H9 (cell line): ENCODE results near the gene SLPI. TPM values are rescaled to one million over a fixed set of nuclear protein-coding genes. Genes with fewer than 3 reads are reported as not detected.

ENCODE experiments used
- DNase-seq: peaks from one replicate; pipeline ENCODE4 v3.0.0-alpha.2; 2017
- H2AFZ ChIP-seq: one replicate; pipeline ENCODE4 v1.6.1; 2013; ENCODE audit warnings: mild to moderate bottlenecking, low read length, control low read depth, moderate library complexity
- H2AK5ac ChIP-seq: 2 replicates; pipeline ENCODE4 v1.6.1; 2013; ENCODE audit warnings: low read length, control low read depth, mixed read lengths; ENCODE audit not compliant: insufficient read length
- H2BK120ac ChIP-seq: one replicate; pipeline ENCODE4 v1.6.1; 2013; ENCODE audit warnings: low read depth, mild to moderate bottlenecking, low read length, control low read depth, inconsistent platforms; ENCODE audit not compliant: poor library complexity, severe bottlenecking
- H2BK12ac ChIP-seq: 2 replicates; pipeline ENCODE4 v1.6.1; 2013; ENCODE audit warnings: low read length, control low read depth, mixed read lengths, low read depth; ENCODE audit not compliant: insufficient read length
- H2BK15ac ChIP-seq: 2 replicates; pipeline ENCODE4 v1.6.1; 2013; ENCODE audit warnings: low read depth, low read length, control low read depth
- H2BK20ac ChIP-seq: one replicate; pipeline ENCODE4 v1.6.1; 2013; ENCODE audit warnings: low read depth, mild to moderate bottlenecking, low read length, control low read depth, inconsistent platforms; ENCODE audit not compliant: poor library complexity, severe bottlenecking
- H2BK5ac ChIP-seq: 2 replicates; pipeline ENCODE4 v1.6.1; 2013; ENCODE audit warnings: low read length, control low read depth, mixed read lengths; ENCODE audit not compliant: insufficient read length
- H3K14ac ChIP-seq: 2 replicates; pipeline ENCODE4 v1.6.1; 2013; ENCODE audit warnings: low read length, control low read depth; ENCODE audit not compliant: insufficient read depth
- H3K18ac ChIP-seq: 2 replicates; pipeline ENCODE4 v1.6.1; 2013; ENCODE audit warnings: low read depth, mild to moderate bottlenecking, mixed read lengths, low read length, control low read depth; ENCODE audit not compliant: insufficient read length
- H3K23ac ChIP-seq: 2 replicates; pipeline ENCODE4 v1.6.1; 2013; ENCODE audit warnings: low read length, control low read depth, mixed read lengths, low read depth; ENCODE audit not compliant: insufficient read length
- H3K23me2 ChIP-seq: 2 replicates; pipeline ENCODE4 v1.6.1; 2013; ENCODE audit warnings: low read depth, mild to moderate bottlenecking, mixed read lengths, low read length, control low read depth; ENCODE audit not compliant: insufficient read length, poor library complexity, severe bottlenecking
- H3K27ac ChIP-seq: 2 replicates; pipeline ENCODE4 v1.5.1; 2013; ENCODE audit warnings: low read length, control low read depth, mixed read lengths, low read depth; ENCODE audit not compliant: insufficient read length
- H3K27me3 ChIP-seq: 2 replicates; pipeline ENCODE4 v1.6.1; 2013; ENCODE audit warnings: low read length, control low read depth, inconsistent platforms; ENCODE audit not compliant: insufficient read depth
- H3K4ac ChIP-seq: 2 replicates; pipeline ENCODE4 v1.6.1; 2013; ENCODE audit warnings: low read depth, mild to moderate bottlenecking, control low read depth, inconsistent platforms, low read length, moderate library complexity
- H3K4me1 ChIP-seq: 2 replicates; pipeline ENCODE4 v1.6.1; 2013; ENCODE audit warnings: low read length, control low read depth, inconsistent platforms; ENCODE audit not compliant: insufficient read depth
- H3K4me2 ChIP-seq: 2 replicates; pipeline ENCODE4 v1.6.1; 2013; ENCODE audit warnings: low read length, control low read depth, mixed read lengths; ENCODE audit not compliant: insufficient read length, insufficient read depth
- H3K56ac ChIP-seq: 2 replicates; pipeline ENCODE4 v1.6.1; 2013; ENCODE audit warnings: low read depth, mild to moderate bottlenecking, mixed read lengths, low read length, control low read depth; ENCODE audit not compliant: insufficient read length
- H3K79me1 ChIP-seq: 2 replicates; pipeline ENCODE4 v1.6.1; 2013; ENCODE audit warnings: low read depth, mild to moderate bottlenecking, moderate library complexity, low read length, control low read depth, inconsistent platforms; ENCODE audit not compliant: insufficient read depth, poor library complexity, severe bottlenecking
- H3K79me2 ChIP-seq: 2 replicates; pipeline ENCODE4 v1.6.1; 2013; ENCODE audit warnings: low read length, control low read depth, inconsistent platforms; ENCODE audit not compliant: insufficient read depth
- H3K9ac ChIP-seq: 2 replicates; pipeline ENCODE4 v1.6.1; 2013; ENCODE audit warnings: low read length, control low read depth, mixed read lengths; ENCODE audit not compliant: insufficient read length; ENCODE audit errors: extremely low read depth
- H3K9me3 ChIP-seq: one replicate; pipeline ENCODE4 v1.6.1; 2013; ENCODE audit warnings: low read depth, low read length, inconsistent platforms; ENCODE audit not compliant: control insufficient read depth
- H3T11ph ChIP-seq: one replicate; pipeline ENCODE4 v1.6.1; 2013; ENCODE audit warnings: mild to moderate bottlenecking, low read length, control low read depth, inconsistent platforms
- H4K20me1 ChIP-seq: one replicate; pipeline ENCODE4 v1.6.1; 2013; ENCODE audit not compliant: control insufficient read depth, insufficient read length, insufficient read depth
- H4K5ac ChIP-seq: 2 replicates; pipeline ENCODE4 v1.6.1; 2013; ENCODE audit warnings: low read depth, mild to moderate bottlenecking, mixed read lengths, low read length, control low read depth; ENCODE audit not compliant: insufficient read length
- H4K8ac ChIP-seq: replicated peaks from 2 replicates; pipeline ENCODE4 v1.6.1; 2013; ENCODE audit warnings: low read length, control low read depth, mixed read lengths, low read depth; ENCODE audit not compliant: insufficient read length
- H4K91ac ChIP-seq: 2 replicates; pipeline ENCODE4 v1.6.1; 2013; ENCODE audit warnings: low read depth, mild to moderate bottlenecking, moderate library complexity, mixed read lengths, low read length, control low read depth; ENCODE audit not compliant: insufficient read length
- H3K27ac Mint-ChIP-seq, 3 experiments: 2 replicates in 2 of 3; 3 replicates in 1 of 3; pipeline ENCODE4 v1.8.0; 2020 to 2021; ENCODE audit warnings: mixed read lengths in 3 of 3, mild to moderate bottlenecking in 1 of 3, moderate library complexity in 1 of 3
- H3K27me3 Mint-ChIP-seq: 2 replicates; pipeline ENCODE4 v1.8.0; 2021; ENCODE audit warnings: low read depth, mild to moderate bottlenecking, moderate library complexity, mixed read lengths
- H3K36me3 Mint-ChIP-seq, 3 experiments: 2 replicates in 2 of 3; 3 replicates in 1 of 3; pipeline ENCODE4 v1.8.0; 2020 to 2021; ENCODE audit warnings: low read depth in 3 of 3, mixed read lengths in 3 of 3; ENCODE audit not compliant: insufficient read depth in 1 of 3
- H3K4me1 Mint-ChIP-seq, 2 experiments: 2 replicates each; pipeline ENCODE4 v1.8.0; 2020; ENCODE audit warnings: mixed read lengths in 2 of 2
- H3K4me3 Mint-ChIP-seq, 2 experiments: 2 replicates in 1 of 2; 3 replicates in 1 of 2; pipeline ENCODE4 v1.8.0; 2020 to 2021; ENCODE audit warnings: mild to moderate bottlenecking in 2 of 2, mixed read lengths in 2 of 2, moderate library complexity in 1 of 2
- H3K9me3 Mint-ChIP-seq, 2 experiments: 2 replicates in 1 of 2; 3 replicates in 1 of 2; pipeline ENCODE4 v1.8.0; 2020; ENCODE audit warnings: mild to moderate bottlenecking in 2 of 2, mixed read lengths in 2 of 2, moderate library complexity in 1 of 2
- CTCF ChIP-seq: fragments of 200-600 bp; sonication (generic); conservative IDR thresholded peaks from 3 replicates; pipeline ENCODE4 v1.8.0; 2021; ENCODE audit warnings: antibody characterized with exemption, mild to moderate bottlenecking
- WGBS: extraction: QIAGEN DNeasy Blood & Tissue Kit; methylation state at CpG from one replicate; pipeline ENCODE4 v1.1.7; 2013; ENCODE audit warnings: missing lambda C conversion rate, low lambda C conversion rate, mixed read lengths; ENCODE audit not compliant: insufficient read length; ENCODE audit errors: extremely low coverage; 5-methylcytosine and 5-hydroxymethylcytosine counted together
- total RNA-seq: library from RNA; stranded (reverse); gene quantifications from 2 replicates; pipeline ENCODE4 v1.2.1, GENCODE V29; 2021

Gene SLPI
- total RNA-seq, 1 experiment from 2014 or later = not detected

DNA sequence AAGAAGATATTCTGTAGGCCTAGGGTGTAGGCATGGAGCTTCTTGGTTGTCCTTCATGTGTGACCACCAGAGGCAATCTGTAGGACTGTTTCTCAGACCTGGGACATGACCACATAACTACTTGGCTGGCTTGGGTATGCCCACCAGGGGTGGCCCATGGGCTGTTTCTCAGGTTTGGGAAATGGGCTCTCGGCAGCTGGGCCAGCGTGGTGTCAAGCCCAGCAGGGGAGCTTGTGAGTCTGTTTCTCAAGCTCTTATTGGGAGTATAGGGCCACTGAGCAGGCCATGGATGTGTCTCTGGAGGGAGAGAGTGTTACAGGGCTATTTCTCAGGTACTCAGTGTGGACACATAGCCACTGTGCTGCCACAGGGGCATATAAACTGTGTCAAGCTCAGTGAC is 35.7 kb downstream of the SLPI start:
- H2BK20ac ChIP-seq = no peak overlapping the region
- H3K4me3 Mint-ChIP-seq = no peak overlapping the region
- no peak overlapping the region for H3K18ac ChIP-seq
- no peak overlapping the region for H2BK5ac ChIP-seq
- no peak overlapping the region for H4K5ac ChIP-seq
- no peaks in the 10 kb centered on the region for H3K4me1 ChIP-seq
- no peak overlapping the region for H2BK15ac ChIP-seq
- H3K79me2 ChIP-seq = no peaks in the 10 kb centered on the region
- no peaks in the 10 kb centered on the region for H3K27me3 ChIP-seq
- H3K36me3 Mint-ChIP-seq = no peaks in the 10 kb centered on the region
- no peak overlapping the region for H2BK120ac ChIP-seq
- H3K23me2 ChIP-seq = no peaks in the 10 kb centered on the region
- no peak overlapping the region for H2AFZ ChIP-seq
- H3K4ac ChIP-seq = no peak overlapping the region
- no peak overlapping the region for H3K27ac ChIP-seq
- no peaks in the 10 kb centered on the region for H3K79me1 ChIP-seq
- H3K27ac Mint-ChIP-seq = peak overlapping the region in 1 of 3 experiments; percentile 31; a peak in 1 of 7 replicates
- H4K8ac ChIP-seq = no peak overlapping the region
- no peaks in the 10 kb centered on the region for H3K4me1 Mint-ChIP-seq
- H3K9ac ChIP-seq = no peak overlapping the region
- DNase-seq = no peak
- H3K14ac ChIP-seq = no peak overlapping the region
- no peak overlapping the region for H3T11ph ChIP-seq
- H3K23ac ChIP-seq = no peak overlapping the region
- no peak overlapping the region for H2AK5ac ChIP-seq
- no CpG with 5 or more reads among the region's 2 CpGs for WGBS
- no peaks in the 10 kb centered on the region for H4K20me1 ChIP-seq
- H4K91ac ChIP-seq = no peak overlapping the region
- TF ChIP-seq CTCF = no peak
- peaks cover 33% of the 10 kb centered on the region for H3K27me3 Mint-ChIP-seq
- H2BK12ac ChIP-seq = no peak overlapping the region
- H3K4me2 ChIP-seq = no peak overlapping the region
- H3K9me3 ChIP-seq = no peaks in the 10 kb centered on the region
- no peaks in the 10 kb centered on the region for H3K9me3 Mint-ChIP-seq
- H3K56ac ChIP-seq = no peak overlapping the region
